Neutrophil (primary cell): ENCODE data around the gene COL7A1.
"Not testable (repeated sequence)": the region's sequence is repeated elsewhere in the genome, so short reads cannot be mapped to it uniquely, and the experiment has no call there.

ENCODE experiments used
- H3K27ac ChIP-seq: fragments of 200-600 bp; sonication (generic); 2 replicates; pipeline ENCODE4 v1.5.1; 2016; ENCODE audit warnings: mild to moderate bottlenecking, moderate library complexity
- H3K27me3 ChIP-seq: fragments of 200-600 bp; sonication (generic); 2 replicates; pipeline ENCODE4 v1.6.0; 2016; ENCODE audit warnings: mild to moderate bottlenecking
- H3K36me3 ChIP-seq: fragments of 200-600 bp; sonication (generic); 2 replicates; pipeline ENCODE4 v1.5.1; 2017
- H3K4me1 ChIP-seq, 2 experiments: fragments of 200-600 bp in 1 of 2; sonication (generic) in 1 of 2; 1 replicate in 1 of 2; 2 replicates in 1 of 2; pipeline versions ENCODE4 v1.5.1 to v1.6.1; 2013 to 2016; ENCODE audit warnings: low read depth in 1 of 2, low read length in 1 of 2, mild to moderate bottlenecking in 1 of 2, moderate library complexity in 1 of 2; ENCODE audit not compliant: control insufficient read depth in 1 of 2, insufficient read depth in 1 of 2
- H3K4me3 ChIP-seq, 2 experiments: fragments of 200-600 bp in 1 of 2; sonication (generic) in 1 of 2; 1 replicate in 1 of 2; 2 replicates in 1 of 2; pipeline ENCODE4 v1.5.1; 2013 to 2016; ENCODE audit warnings: low read depth in 1 of 2, low read length in 1 of 2, mild to moderate bottlenecking in 1 of 2, moderate library complexity in 1 of 2
- H3K9me3 ChIP-seq: fragments of 200-600 bp; sonication (generic); 2 replicates; pipeline ENCODE4 v1.5.1; 2016
- CTCF ChIP-seq: fragments of 200-600 bp; sonication (generic); IDR thresholded peaks from 2 replicates; pipeline ENCODE4 v1.5.1; 2016; ENCODE audit warnings: antibody characterized with exemption

The COL7A1 gene

GRCh38 chr3:48552111-48552951, 42.8 kb downstream of the COL7A1 start:
- Histone ChIP-seq H3K4me1 (peaks cover 77 to 81% of the 10 kb centered on the region in 2 experiments), H3K27ac (peak overlapping the region; percentile 92), H3K4me3 (peak overlapping the region; percentile 67 to 94), H3K9me3 (no peaks in the 10 kb centered on the region), H3K27me3 (no peaks in the 10 kb centered on the region), H3K36me3 (peaks cover 41% of the 10 kb centered on the region)
- TF ChIP-seq CTCF, result no peak

GRCh38 chr3:48551651-48552050, 43.5 kb downstream of the COL7A1 start:
- H3K27me3 ChIP-seq, H3K4me3 ChIP-seq, H3K9me3 ChIP-seq: not testable (repeated sequence)
- Histone ChIP-seq H3K27ac (peak overlapping the region; percentile 92), H3K4me1 (peaks cover 74 to 77% of the 10 kb centered on the region in 2 experiments), H3K36me3 (peaks cover 48% of the 10 kb centered on the region)

GRCh38 chr3:48548729-48549705, 46.1 kb downstream of the COL7A1 start:
- Histone ChIP-seq H3K4me1 (peaks cover 53 to 54% of the 10 kb centered on the region in 2 experiments), H3K4me3 (no peak overlapping the region), H3K27ac (peak overlapping the region; percentile 67), H3K9me3 (no peaks in the 10 kb centered on the region), H3K27me3 (no peaks in the 10 kb centered on the region), H3K36me3 (peaks cover 68% of the 10 kb centered on the region)
- TF ChIP-seq CTCF, result peak; percentile 92

GRCh38 chr3:48548126-48548525, 47.0 kb downstream of the COL7A1 start:
- Histone ChIP-seq H3K4me3 (no peak overlapping the region), H3K27me3 (no peaks in the 10 kb centered on the region), H3K9me3 (no peaks in the 10 kb centered on the region), H3K27ac (peak overlapping the region; percentile 67), H3K4me1 (peaks cover 51% of the 10 kb centered on the region in 2 experiments), H3K36me3 (peaks cover 77% of the 10 kb centered on the region)
- TF ChIP-seq CTCF, result no peak

- H3K27ac ChIP-seq, result no peak overlapping the region
- no peaks in the 10 kb centered on the region for H3K9me3 ChIP-seq
- no peaks in the 10 kb centered on the region for H3K27me3 ChIP-seq
- peaks cover 36% of the 10 kb centered on the region in 2 experiments for H3K4me1 ChIP-seq
- no peak overlapping the region for H3K4me3 ChIP-seq
- no peak for TF ChIP-seq CTCF
- H3K36me3 ChIP-seq, result peaks cover 86% of the 10 kb centered on the region
Observed at GRCh38 chr3:48546203-48546829, 48.8 kb downstream of the COL7A1 start.
